DOHH2 (cell line): ENCODE data around the gene TFAP2D.

Experiments
- CTCF ChIP-seq: fragments of 200-600 bp; sonication (generic); IDR thresholded peaks from one replicate; pipeline ENCODE4 v1.5.1; 2014; ENCODE audit warnings: antibody characterized with exemption, mild to moderate bottlenecking, low read depth, low read length; ENCODE audit not compliant: poor library complexity, severe bottlenecking
- EZH2phosphoT487 ChIP-seq: fragments of 200-600 bp; sonication (generic); IDR thresholded peaks from 2 replicates; pipeline ENCODE4 v1.6.1; 2017; ENCODE audit warnings: borderline replicate concordance, mild to moderate bottlenecking, antibody characterized with exemption, low read length, moderate library complexity, mixed read lengths

DNA sequence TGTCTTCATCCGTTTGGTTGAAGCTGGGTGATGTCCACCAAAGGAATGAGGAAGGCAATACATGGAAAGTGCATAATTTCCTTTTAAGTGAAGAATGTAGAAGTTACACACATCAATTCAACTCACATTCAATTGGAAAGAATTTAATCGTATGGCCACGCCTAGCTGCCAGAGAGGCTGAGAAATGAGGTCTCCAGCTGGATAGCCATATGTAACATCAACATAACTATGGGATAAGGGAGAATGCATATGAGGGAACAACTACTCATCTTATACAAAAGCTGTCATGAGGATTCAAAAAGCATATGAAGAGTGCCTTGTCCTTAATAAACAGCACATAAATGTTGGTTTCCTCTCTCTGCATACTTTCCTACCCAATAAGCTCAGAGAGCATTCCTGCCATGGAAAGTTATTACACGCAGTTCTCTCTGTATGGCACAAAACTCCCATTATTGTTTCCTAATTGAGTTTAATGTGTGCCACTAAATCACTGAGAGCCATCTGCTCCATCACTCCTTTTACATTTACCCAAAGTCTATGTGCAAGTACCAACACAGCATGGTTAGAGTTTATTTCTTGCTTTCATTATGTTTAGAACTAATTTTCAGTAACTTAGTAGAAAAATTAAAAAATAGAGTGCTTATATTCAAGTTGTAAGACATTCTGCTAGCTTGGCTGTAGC lies 21.4 kb upstream of the TFAP2D start:
- no peak for TF ChIP-seq CTCF
- no peak for TF ChIP-seq EZH2phosphoT487
